GM18858 (cell line): ENCODE measurements around the gene NUMB.

Experiments used
- ATAC-seq: cut with Tn5 transposase; IDR thresholded peaks from one replicate; pipeline ENCODE4 v1.9.1; 2021; ENCODE audit not compliant: unreplicated experiment

The NUMB gene

DNA sequence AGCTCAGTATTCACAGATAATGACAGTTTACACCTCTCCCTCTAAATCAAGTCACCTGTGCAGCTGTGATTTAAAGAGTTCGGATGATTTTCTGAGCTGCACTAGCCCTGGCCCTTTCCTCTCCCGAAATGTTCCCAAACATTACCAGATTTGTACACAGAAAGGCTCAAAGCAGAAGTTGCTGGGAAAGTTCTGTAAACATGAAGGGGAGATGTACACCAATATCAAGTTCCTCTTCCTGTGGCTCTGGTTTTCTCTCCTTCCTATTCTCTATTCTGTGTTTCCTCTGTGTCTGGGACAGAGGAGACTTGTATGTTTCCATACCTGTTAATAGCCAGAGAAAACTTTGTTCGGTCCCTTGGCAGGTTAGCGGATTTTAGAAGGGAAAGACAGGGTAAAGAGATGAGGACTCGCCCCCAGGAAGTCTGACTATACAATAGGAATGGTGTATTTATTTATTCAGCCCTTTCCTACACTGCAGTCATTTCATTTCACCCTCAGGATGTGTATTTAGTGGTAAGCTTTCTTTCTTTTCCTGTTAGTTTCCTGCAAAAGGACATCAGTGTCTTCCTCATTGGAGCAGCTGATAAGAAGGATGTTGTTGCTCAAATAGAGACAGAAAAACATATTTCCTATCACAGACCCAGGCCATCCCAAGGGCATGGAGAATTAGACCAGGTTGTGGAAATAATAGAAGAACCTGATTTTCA, 7.6 kb upstream of the NUMB start:
- ATAC-seq, result no peak

GRCh38 chr14:73463411-73463810, 5.1 kb upstream of the NUMB start:
- ATAC-seq, result no peak

DNA sequence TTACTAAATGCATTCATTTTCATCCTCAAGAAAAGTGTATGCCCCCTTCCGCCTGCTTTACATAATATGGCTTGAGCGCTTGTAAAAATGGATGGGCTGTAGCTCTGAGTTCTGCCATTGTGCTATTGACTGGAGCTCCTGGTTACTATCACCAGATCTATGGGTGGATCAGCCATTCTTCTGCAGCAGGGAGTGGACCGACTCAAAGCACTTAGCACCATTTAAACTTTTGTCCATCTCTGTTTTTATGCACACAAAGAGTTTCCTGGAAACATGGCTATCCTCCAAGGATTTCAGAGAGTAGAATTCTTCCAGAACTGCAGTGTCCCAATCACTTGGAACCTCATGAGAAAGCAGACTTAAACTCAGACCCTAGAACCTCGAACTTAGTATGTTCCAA, 4.5 kb upstream of the NUMB start:
- ATAC-seq, result no peak

- no peak for ATAC-seq
Measured at GRCh38 chr14:73462048-73462715, 3.8 kb upstream of the NUMB start.

- ATAC-seq, result no peak
Measured at GRCh38 chr14:73461478-73462047, 3.2 kb upstream of the NUMB start.

GRCh38 chr14:73460691-73461127, 2.4 kb upstream of the NUMB start:
- ATAC-seq, result no peak

DNA sequence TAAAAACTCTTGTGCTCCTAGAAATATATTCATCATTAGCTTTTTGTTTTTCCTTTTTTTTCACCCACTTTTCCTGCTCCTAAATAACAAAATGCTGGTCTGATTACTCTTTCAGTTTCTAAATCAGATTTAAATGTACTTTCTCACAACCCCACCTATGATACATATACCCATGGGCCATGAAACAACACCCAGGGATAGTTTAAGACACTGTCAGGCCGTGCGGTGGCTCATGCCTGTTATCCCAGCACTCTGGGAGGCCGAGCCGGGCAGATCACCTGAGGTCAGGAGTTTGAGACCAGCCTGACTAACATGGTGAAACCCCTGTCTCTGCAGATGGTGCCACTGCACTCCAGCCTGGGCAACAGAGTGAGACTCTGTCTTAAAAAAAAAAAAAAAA, 1.6 kb upstream of the NUMB start:
- ATAC-seq, result no peak

- ATAC-seq, result no peak
Measured at GRCh38 chr14:73457924-73458182, 493 bp downstream of the NUMB start.

DNA sequence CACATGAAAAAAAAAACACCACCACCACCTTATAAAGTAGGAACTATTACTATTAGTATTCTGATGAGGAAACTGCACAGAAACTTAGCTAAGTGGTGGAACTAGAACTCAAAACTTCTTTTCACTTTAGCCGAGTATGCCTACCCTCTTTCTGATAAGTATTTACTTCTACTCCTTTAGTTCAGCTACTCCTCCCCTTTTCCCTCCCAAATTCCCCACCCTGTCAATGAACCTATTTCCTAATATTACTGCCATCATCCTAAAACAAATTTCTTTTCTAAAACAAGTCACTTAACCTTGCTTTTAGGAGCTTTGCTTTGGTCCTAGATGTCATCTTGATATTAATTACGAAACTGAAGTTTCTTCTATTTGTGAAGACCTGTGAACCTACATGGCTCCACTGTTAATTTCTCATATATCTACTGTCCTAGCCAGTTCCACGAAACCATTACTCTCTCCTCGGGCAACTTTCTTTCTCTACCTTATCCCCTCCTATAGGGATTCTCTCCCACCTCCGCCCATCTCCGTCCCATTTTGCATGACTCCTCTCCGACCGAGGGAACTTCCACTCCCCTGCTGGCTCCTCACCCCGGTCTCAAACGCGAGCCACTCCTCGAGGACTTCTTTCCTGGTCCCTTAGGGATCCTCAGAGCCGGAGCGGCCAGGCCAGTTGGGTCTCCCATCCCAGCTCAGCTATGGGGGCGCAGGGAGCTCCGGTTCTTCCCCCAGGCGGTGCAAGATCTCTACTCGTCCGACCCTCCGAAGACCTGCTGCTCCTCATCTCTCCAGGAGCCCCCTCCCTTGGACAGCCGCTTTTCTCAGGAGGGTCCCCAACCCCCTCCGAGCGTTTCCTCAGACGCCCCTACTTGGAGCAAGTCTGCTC, 1.1 kb downstream of the NUMB start:
- ATAC-seq, result no peak

DNA sequence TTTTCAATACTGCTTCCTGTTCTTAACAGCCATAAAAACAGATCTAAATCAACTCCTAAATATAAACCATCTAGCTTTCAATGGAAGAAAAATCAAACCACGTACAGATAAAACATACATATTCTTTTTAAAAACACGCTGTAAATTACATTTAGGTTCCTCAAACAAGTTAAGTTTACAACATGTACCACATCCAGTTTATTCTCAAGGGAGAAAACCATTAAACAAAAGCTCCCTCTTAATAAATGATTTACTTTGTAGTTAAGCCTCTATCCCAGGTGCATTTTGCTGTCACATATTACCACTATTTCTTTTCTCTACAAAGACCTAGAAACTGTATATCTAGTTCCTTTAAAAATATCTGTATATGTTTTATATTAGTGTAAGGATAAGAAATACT, 3.1 kb downstream of the NUMB start:
- ATAC-seq, result no peak

DNA sequence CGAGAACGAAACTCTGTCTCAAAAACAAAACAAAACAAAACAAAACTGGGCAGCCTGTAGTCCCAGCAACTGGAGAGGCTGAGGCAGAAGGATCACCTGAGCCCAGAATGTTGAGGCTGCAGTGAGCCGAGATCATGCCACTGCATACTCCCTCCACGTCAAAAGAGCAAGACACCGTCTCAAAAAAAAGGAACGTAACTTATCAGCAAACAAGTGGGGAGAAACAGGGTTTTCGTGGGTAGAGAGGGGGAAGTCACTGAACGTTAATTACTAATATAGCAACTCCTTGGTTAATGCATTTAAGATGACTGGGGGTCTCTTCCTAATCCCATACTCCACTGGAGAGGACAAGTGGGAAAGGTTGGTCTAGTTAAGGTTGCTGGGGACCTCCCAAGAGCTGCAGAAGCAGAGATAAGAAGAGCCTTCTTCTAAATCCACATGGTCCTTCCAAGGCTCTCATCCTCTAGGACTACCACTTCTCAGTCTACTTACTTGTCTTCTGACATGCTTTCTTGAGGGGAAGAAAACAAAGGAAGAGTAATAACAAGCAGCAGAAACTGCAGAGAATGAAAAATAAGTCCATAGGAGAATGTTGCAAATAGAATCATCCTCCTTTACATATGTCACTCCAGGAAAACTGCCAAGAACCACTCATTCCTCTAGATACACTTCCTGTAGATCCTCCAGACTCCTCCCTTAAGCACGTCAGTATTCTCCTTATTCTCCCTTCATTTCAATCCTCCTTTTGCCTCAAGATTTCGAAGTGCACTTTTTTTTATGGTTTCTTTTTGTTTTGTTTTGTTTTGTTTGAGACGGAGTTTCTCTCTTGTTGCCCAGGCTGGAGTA, 5.8 kb downstream of the NUMB start:
- no peak for ATAC-seq

DNA sequence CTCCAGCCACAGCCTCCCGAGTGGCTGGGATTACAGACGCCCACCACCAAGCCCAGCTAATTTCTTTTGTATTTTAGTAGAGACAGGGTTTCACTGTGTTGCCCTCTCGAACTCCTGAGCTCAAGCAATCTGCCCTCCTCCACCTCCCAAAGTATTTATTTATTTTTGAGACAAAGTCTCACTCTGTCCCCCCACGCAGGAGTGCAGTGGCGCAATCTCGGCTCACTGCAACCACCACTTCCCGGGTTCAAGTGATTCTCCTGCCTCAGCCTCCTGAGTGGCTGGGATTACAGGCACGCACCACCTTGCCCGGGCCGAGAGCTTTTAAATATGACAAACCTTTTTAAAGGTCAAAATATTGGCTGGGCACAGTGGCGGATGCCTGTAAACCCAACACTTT, 14.6 kb downstream of the NUMB start:
- ATAC-seq, result no peak

GRCh38 chr14:73441286-73441685, 17.1 kb downstream of the NUMB start:
- ATAC-seq, result no peak

DNA sequence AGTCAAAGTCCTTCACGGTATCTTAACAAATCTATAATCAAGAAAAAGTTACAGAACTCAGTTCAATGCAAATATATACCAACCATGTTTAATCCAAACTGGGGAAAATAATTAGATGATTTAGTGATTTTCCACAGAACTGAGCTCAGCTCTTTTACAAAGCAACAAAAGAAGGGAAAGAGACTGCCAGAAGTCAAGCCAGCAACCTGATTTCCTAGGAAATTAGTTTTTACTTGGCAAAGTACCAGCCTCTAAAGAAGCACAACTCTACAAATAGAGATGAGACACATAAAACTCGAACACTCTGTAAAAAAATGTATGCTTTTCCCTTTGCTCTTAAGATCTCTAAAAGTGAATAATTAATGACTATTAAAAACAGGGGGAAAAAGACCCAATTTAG, 19.4 kb downstream of the NUMB start:
- no peak for ATAC-seq

GRCh38 chr14:73437206-73437605, 21.1 kb downstream of the NUMB start:
- no peak for ATAC-seq

- no peak for ATAC-seq
Measured at GRCh38 chr14:73432124-73432523, 26.2 kb downstream of the NUMB start.

- ATAC-seq, result no peak
Measured at GRCh38 chr14:73428353-73428824, 30.0 kb downstream of the NUMB start.

DNA sequence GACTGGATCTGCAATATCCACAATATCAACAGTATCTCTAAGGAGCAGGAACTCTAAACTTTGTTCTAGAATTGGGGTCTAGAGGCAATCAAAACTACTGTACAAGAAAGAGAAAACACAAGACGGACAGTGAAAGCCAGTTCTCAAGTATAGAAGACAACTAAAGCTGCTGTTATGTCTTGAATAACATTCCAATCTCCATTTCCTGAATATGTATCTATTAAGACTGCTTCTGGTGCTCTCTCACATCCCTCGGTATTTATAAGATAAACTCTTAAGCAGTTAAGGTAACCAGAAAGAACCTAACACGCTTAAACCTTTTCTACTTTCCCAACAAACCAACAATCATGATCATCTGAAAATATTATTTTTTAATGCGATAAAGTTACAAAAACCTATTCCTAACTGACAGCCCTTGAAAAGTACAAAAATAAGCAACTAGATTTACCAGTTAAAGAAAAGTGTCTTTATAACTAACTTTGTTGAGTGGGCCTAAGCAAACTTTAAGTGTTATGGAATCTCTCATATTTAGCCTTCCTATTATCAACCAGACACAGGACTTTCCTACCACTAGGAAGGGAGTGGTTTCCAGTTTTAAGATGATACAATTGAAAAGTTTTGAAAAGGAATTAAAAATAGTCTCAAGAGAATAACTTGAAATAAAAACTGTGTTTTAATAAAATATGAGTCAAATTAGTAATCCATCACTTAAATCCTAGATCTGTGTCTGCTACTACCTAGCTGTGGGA, 30.7 kb downstream of the NUMB start:
- ATAC-seq, result no peak

- ATAC-seq, result no peak
Measured at GRCh38 chr14:73426877-73427276, 31.5 kb downstream of the NUMB start.

GRCh38 chr14:73424453-73424852, 33.9 kb downstream of the NUMB start:
- ATAC-seq, result no peak
